GM12891 (cell line): ENCODE measurements around the gene GALNT6.

Experiments used
- PAX5 ChIP-seq: IDR thresholded peaks from 2 replicates; pipeline ENCODE4 v1.6.1; 2011; ENCODE audit warnings: low read length, moderate library complexity, mild to moderate bottlenecking; ENCODE audit not compliant: insufficient read depth, severe bottlenecking
- POLR2A ChIP-seq: IDR thresholded peaks from 2 replicates; pipeline ENCODE4 v1.6.1; 2011; ENCODE audit warnings: low read depth, low read length, control low read depth
- POLR2AphosphoS5 ChIP-seq: IDR thresholded peaks from 2 replicates; pipeline ENCODE4 v1.6.1; 2011; ENCODE audit warnings: low read depth, low read length, control low read depth
- SPI1 ChIP-seq: IDR thresholded peaks from 2 replicates; pipeline ENCODE4 v1.6.1; 2011; ENCODE audit warnings: low read depth, low read length, control low read depth
- TAF1 ChIP-seq: IDR thresholded peaks from 2 replicates; pipeline ENCODE4 v1.6.1; 2011; ENCODE audit warnings: low read depth, low read length, control low read depth

- TF ChIP-seq POLR2A = no peak
- no peak for TF ChIP-seq SPI1
- no peak for TF ChIP-seq TAF1
- no peak for TF ChIP-seq PAX5
- no peak for TF ChIP-seq POLR2AphosphoS5
Measured at GRCh38 chr12:51320695-51321320, 70.4 kb downstream of the GALNT6 start.
